Lower lobe of right lung (tissue), 2 donors: ENCODE results near the gene LINC00305. TPM values are rescaled to one million over a fixed set of nuclear protein-coding genes. Genes with fewer than 3 reads are reported as not detected.
A peak's percentile ranks its signal among the peaks of the same experiment; 100 is the strongest.

Experiments used
- ATAC-seq, 2 donors: fragments of 200-7000 bp; cut with Tn5 transposase; one replicate each; pipeline ENCODE4 v1.9.1; 2020 to 2022; ENCODE audit warnings: mild to moderate bottlenecking in 2 of 2, moderate library complexity in 2 of 2
- DNase-seq: peaks from one replicate; pipeline ENCODE4 v3.0.0-alpha.2; 2020
- H3K27ac ChIP-seq: fragments of 200-600 bp; one replicate; pipeline ENCODE4 v1.8.0; 2022
- H3K27me3 ChIP-seq: fragments of 200-600 bp; one replicate; pipeline ENCODE4 v1.8.0; 2022; ENCODE audit warnings: low read depth
- H3K36me3 ChIP-seq: fragments of 200-600 bp; one replicate; pipeline ENCODE4 v1.8.0; 2022; ENCODE audit warnings: mild to moderate bottlenecking
- H3K4me1 ChIP-seq: fragments of 200-600 bp; one replicate; pipeline ENCODE4 v1.8.0; 2022
- H3K4me3 ChIP-seq: fragments of 200-600 bp; one replicate; pipeline ENCODE4 v1.8.0; 2022; ENCODE audit warnings: mild to moderate bottlenecking
- H3K9me3 ChIP-seq: fragments of 200-600 bp; one replicate; pipeline ENCODE4 v1.8.0; 2022
- intact Hi-C: fragments of 100-400 bp; cut with DNase I; formaldehyde crosslinking; loops from one replicate; pipeline ENCODE4 v1.11.0; 2022
- total RNA-seq: library from RNA; stranded (reverse); fragmentation: NEBNext Ultra II Directional; extraction: Animal tissue kit (Norgen Biotek cat#: 25700); gene quantifications from one replicate; pipeline ENCODE4 v1.2.1, GENCODE V29; 2021
- TF ChIP-seq, protein P1 (sequence below): fragments of 200-600 bp; IDR thresholded peaks from one replicate; pipeline ENCODE4 v1.8.0; 2022; ENCODE audit warnings: antibody characterized with exemption, mild to moderate bottlenecking
- donor health status: DM: no; HTN: yes; CAD: no; lungs with severe emphysema.

Gene LINC00305
- total RNA-seq, 1 donor from 2014 or later = not detected

DNA sequence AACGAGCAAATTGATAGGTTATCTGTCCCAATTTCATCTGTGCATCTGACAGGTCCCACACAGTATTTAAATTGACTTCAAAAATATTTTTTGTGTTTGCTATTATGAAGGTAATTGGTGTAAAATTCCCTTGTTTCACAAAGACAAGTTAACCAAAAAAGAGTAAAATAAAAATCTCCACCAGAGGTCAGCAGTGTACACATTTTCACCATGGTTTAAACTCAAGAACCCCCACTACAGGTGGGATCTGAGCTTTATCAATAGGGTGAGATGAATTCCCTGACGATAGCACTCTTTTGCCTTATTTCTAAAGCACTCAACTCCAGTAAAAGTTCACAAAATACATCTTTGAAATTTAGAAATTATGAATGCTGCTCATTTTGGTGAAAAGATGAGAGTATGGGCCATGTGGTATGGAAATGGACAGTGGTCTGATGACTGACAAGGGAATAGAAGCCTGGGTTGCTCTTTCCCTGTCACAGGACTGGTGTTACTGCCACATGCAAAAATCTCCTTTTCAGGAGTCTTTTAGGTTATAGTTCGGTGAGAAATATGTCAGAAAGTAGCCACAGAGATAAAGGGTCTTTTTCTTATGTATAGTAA, 111.0 kb downstream of the LINC00305 start:
- H3K4me1 ChIP-seq = no peaks in the 10 kb centered on the region
- H3K36me3 ChIP-seq = no peaks in the 10 kb centered on the region
- H3K27me3 ChIP-seq = no peaks in the 10 kb centered on the region
- H3K9me3 ChIP-seq = no peaks in the 10 kb centered on the region
- TF ChIP-seq, protein P1, sequence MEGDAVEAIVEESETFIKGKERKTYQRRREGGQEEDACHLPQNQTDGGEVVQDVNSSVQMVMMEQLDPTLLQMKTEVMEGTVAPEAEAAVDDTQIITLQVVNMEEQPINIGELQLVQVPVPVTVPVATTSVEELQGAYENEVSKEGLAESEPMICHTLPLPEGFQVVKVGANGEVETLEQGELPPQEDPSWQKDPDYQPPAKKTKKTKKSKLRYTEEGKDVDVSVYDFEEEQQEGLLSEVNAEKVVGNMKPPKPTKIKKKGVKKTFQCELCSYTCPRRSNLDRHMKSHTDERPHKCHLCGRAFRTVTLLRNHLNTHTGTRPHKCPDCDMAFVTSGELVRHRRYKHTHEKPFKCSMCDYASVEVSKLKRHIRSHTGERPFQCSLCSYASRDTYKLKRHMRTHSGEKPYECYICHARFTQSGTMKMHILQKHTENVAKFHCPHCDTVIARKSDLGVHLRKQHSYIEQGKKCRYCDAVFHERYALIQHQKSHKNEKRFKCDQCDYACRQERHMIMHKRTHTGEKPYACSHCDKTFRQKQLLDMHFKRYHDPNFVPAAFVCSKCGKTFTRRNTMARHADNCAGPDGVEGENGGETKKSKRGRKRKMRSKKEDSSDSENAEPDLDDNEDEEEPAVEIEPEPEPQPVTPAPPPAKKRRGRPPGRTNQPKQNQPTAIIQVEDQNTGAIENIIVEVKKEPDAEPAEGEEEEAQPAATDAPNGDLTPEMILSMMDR = peak; percentile 52
- ATAC-seq = no peak
- H3K27ac ChIP-seq = no peak overlapping the region
- intact Hi-C loops = no loop called here
- H3K4me3 ChIP-seq = no peak overlapping the region
- DNase-seq = no peak

GRCh38 chr18:64032312-64032711, 116.6 kb downstream of the LINC00305 start:
- H3K4me3 ChIP-seq = no peak overlapping the region
- no peaks in the 10 kb centered on the region for H3K36me3 ChIP-seq
- no peak for ATAC-seq
- TF ChIP-seq, protein P1 = no peak
- no peaks in the 10 kb centered on the region for H3K9me3 ChIP-seq
- no peaks in the 10 kb centered on the region for H3K27me3 ChIP-seq
- DNase-seq = no peak
- no peaks in the 10 kb centered on the region for H3K4me1 ChIP-seq
- intact Hi-C loops = no loop called here
- no peak overlapping the region for H3K27ac ChIP-seq

DNA sequence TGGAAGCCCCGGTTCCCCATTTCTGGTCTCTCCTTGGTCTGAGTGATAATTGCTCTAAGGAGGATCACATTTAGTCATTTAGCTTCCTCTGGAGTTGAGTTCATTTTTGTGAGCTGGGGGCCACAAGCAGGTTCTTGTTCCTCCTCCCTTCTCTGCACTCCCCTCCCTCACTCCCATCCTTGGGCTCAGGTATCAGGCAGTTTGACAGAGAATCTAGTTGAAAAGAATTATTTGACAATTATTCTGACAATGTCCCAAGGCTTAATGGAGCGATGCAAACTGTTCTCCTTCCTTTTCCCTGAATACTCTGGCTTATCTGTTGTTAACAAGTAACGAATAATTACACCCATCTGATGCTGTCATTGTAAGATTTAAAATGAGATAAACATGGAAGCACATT, 117.5 kb downstream of the LINC00305 start:
- TF ChIP-seq, protein P1 = no peak
- Histone ChIP-seq H3K4me3 (no peak overlapping the region), H3K27ac (no peak overlapping the region), H3K4me1 (no peaks in the 10 kb centered on the region), H3K36me3 (no peaks in the 10 kb centered on the region), H3K9me3 (no peaks in the 10 kb centered on the region), H3K27me3 (no peaks in the 10 kb centered on the region)
- ATAC-seq = no peak
- no peak for DNase-seq
- intact Hi-C loops = no loop called here

Other genes starting within 250 kb of the LINC00305 start
- not detected for gene SERPINB10, start 241.1 kb downstream of the LINC00305 start, total RNA-seq
- 1.6 TPM for gene HMSD, start 199.8 kb downstream of the LINC00305 start, total RNA-seq
- gene SERPINB8, start 179.0 kb downstream of the LINC00305 start, total RNA-seq = 15.4 TPM